ENCODE measurements around the gene MPC1.

Gene MPC1

GRCh38 chr6:166317261-166318212 lies 65.2 kb downstream of the MPC1 start:
- no peak for DNase-seq (ENCODE audit: low read depth in 2 of 2)

GRCh38 chr6:166315436-166315835 lies 67.3 kb downstream of the MPC1 start:
- DNase-seq (ENCODE audit: low read depth in 2 of 2) = no peak
